ENCODE data around the gene SRL. TPM values are rescaled to one million over a fixed set of nuclear protein-coding genes. Genes with fewer than 3 reads are reported as not detected.

SRL gene
- total RNA-seq, 1 experiment from 2014 or later, result 0.11 TPM

GRCh38 chr16:4140652-4141051, 101.2 kb downstream of the SRL start (continued):
- no peak for TF ChIP-seq STAT6 (CRISPR knock-in tag; conservative IDR thresholded peaks at IDR 0.05; ENCODE audit: low read depth)
- no peak for TF ChIP-seq FOXJ3 (CRISPR knock-in tag; IDR thresholded peaks at IDR 0.05; ENCODE audit: borderline replicate concordance)
- no peak for TF ChIP-seq NFYB (CRISPR knock-in tag; conservative IDR thresholded peaks at IDR 0.05; ENCODE audit: low read depth)
- no peak for TF ChIP-seq PREB (CRISPR knock-in tag; IDR thresholded peaks at IDR 0.05; ENCODE audit: borderline replicate concordance)

- Mint-ChIP-seq H3K4me1 (peaks cover 11% of the 10 kb centered on the region), H3K9me3 (peaks cover 24% of the 10 kb centered on the region), H3K36me3 (peaks cover 13% of the 10 kb centered on the region), H3K4me3 (no peak overlapping the region), H3K27me3 (ENCODE audit: low read depth) (peaks cover 28% of the 10 kb centered on the region), H3K27ac (no peak overlapping the region)
- ChIA-PET CTCF (no interaction called here), POLR2A (no interaction called here)
- ATAC-seq, result no peak
- no peak for TF ChIP-seq ZNF317 (CRISPR knock-in tag; IDR thresholded peaks at IDR 0.05; ENCODE audit: borderline replicate concordance, low read depth)
- no peak for TF ChIP-seq HMGA2 (CRISPR knock-in tag; IDR thresholded peaks at IDR 0.05)
- TF ChIP-seq OVOL2 (CRISPR knock-in tag; IDR thresholded peaks at IDR 0.05; ENCODE audit: borderline replicate concordance), result no peak
- TF ChIP-seq SOX15 (CRISPR knock-in tag; IDR thresholded peaks at IDR 0.05), result no peak
- TF ChIP-seq IRF1 (CRISPR knock-in tag; IDR thresholded peaks at IDR 0.05), result no peak
- no peak for TF ChIP-seq ZNF281 (CRISPR knock-in tag; IDR thresholded peaks at IDR 0.05)
- TF ChIP-seq TEAD4 (CRISPR knock-in tag; IDR thresholded peaks at IDR 0.05), result no peak
- TF ChIP-seq ATF6 (CRISPR knock-in tag; IDR thresholded peaks at IDR 0.05), result no peak
- no peak for DNase-seq (ENCODE audit: low spot score)
Measured at GRCh38 chr16:4139968-4140367, 101.9 kb downstream of the SRL start.

Other genes with a start within 250 kb of the SRL start
- 9.5 to 11.5 TPM (median 10.0 TPM) in 3 replicates for gene ADCY9, start 125.6 kb downstream of the SRL start, total RNA-seq (2021)
- 31.9 to 36.5 TPM (median 34.2 TPM) in 3 replicates for gene TFAP4, start 30.9 kb upstream of the SRL start, total RNA-seq (2021)
- 19.5 to 23.0 TPM (median 20.1 TPM) in 3 replicates for gene GLIS2, start 74.0 kb upstream of the SRL start, total RNA-seq (2021)
- gene PAM16, start 109.2 kb upstream of the SRL start, total RNA-seq (2021), result 87.2 to 93.7 TPM (median 88.9 TPM) in 3 replicates
- 8.0 to 9.1 TPM (median 8.3 TPM) in 3 replicates for gene VASN, start 129.8 kb upstream of the SRL start, total RNA-seq (2021)
- 36.7 to 45.5 TPM (median 38.6 TPM) in 3 replicates for gene CORO7, start 174.5 kb upstream of the SRL start, total RNA-seq (2021)
- 54.8 to 64.1 TPM (median 56.0 TPM) in 3 replicates for gene DNAJA3, start 183.8 kb upstream of the SRL start, total RNA-seq (2021)
- gene NMRAL1, start 232.5 kb upstream of the SRL start, total RNA-seq (2021), result 68.1 to 77.6 TPM (median 69.5 TPM) in 3 replicates
- gene HMOX2, start 234.3 kb upstream of the SRL start, total RNA-seq (2021), result 29.5 to 42.6 TPM (median 31.1 TPM) in 3 replicates